GM03348 (cell line): ENCODE results near the gene ARPP21.

Source experiments
- DNase-seq: peaks from one replicate; pipeline ENCODE4 v3.0.0; 2012; ENCODE audit warnings: low spot score

The ARPP21 gene

GRCh38 chr3:35675621-35676020 is 36.3 kb downstream of the ARPP21 start:
- no peak for DNase-seq

- DNase-seq, result no peak
Observed at GRCh38 chr3:35677797-35678196, 38.5 kb downstream of the ARPP21 start.

GRCh38 chr3:35678643-35679161 is 39.4 kb downstream of the ARPP21 start:
- no peak for DNase-seq

- DNase-seq, result no peak
Observed at GRCh38 chr3:35679409-35680080, 40.2 kb downstream of the ARPP21 start.

- no peak for DNase-seq
Observed at GRCh38 chr3:35680866-35681650, 41.7 kb downstream of the ARPP21 start.

GRCh38 chr3:35685153-35685552 is 45.8 kb downstream of the ARPP21 start:
- no peak for DNase-seq

- DNase-seq, result no peak
Observed at GRCh38 chr3:35688826-35689225, 49.5 kb downstream of the ARPP21 start.

- DNase-seq, result no peak
Observed at GRCh38 chr3:35690271-35690670, 50.9 kb downstream of the ARPP21 start.

- DNase-seq, result no peak
Observed at GRCh38 chr3:35705904-35706303, 66.6 kb downstream of the ARPP21 start.

GRCh38 chr3:35707904-35708303 is 68.6 kb downstream of the ARPP21 start:
- no peak for DNase-seq

GRCh38 chr3:35708394-35709271 is 69.3 kb downstream of the ARPP21 start:
- DNase-seq, result no peak

- DNase-seq, result no peak
Observed at GRCh38 chr3:35709691-35710090, 70.4 kb downstream of the ARPP21 start.

- no peak for DNase-seq
Observed at GRCh38 chr3:35710554-35710953, 71.2 kb downstream of the ARPP21 start.

GRCh38 chr3:35718921-35719320 is 79.6 kb downstream of the ARPP21 start:
- no peak for DNase-seq

- DNase-seq, result no peak
Observed at GRCh38 chr3:35721628-35722027, 82.3 kb downstream of the ARPP21 start.

- DNase-seq, result no peak
Observed at GRCh38 chr3:35722902-35723301, 83.6 kb downstream of the ARPP21 start.

- no peak for DNase-seq
Observed at GRCh38 chr3:35723480-35724097, 84.3 kb downstream of the ARPP21 start.

GRCh38 chr3:35724106-35724505 is 84.8 kb downstream of the ARPP21 start:
- no peak for DNase-seq

- no peak for DNase-seq
Observed at GRCh38 chr3:35727179-35727578, 87.9 kb downstream of the ARPP21 start.

GRCh38 chr3:35733341-35733740 is 94.0 kb downstream of the ARPP21 start:
- no peak for DNase-seq

GRCh38 chr3:35733864-35734263 is 94.5 kb downstream of the ARPP21 start:
- DNase-seq, result no peak

GRCh38 chr3:35737080-35737479 is 97.8 kb downstream of the ARPP21 start:
- DNase-seq, result no peak
